ENCODE results near the gene KCNJ14.

The KCNJ14 gene

GRCh38 chr19:48491793-48492123, 36.4 kb downstream of the KCNJ14 start:
- DNase-seq, result no peak
- Histone ChIP-seq H3K9me3 (ENCODE audit: control extremely low read depth in 1 of 5, control insufficient read depth in 4 of 5, insufficient read depth in 2 of 5, low read depth in 1 of 5, low read length in 4 of 5) (no peaks in the 10 kb centered on the region), H3K36me3 (ENCODE audit: control insufficient read depth in 4 of 4, insufficient read depth in 4 of 4, low read length in 3 of 4) (no peaks in the 10 kb centered on the region), H3K4me1 (ENCODE audit: control extremely low read depth in 1 of 4, control insufficient read depth in 4 of 4, insufficient read depth in 4 of 4, low read length in 3 of 4) (peaks cover 0 to 45% (median 36%) of the 10 kb centered on the region in 4 experiments), H3K4me3 (ENCODE audit: control insufficient read depth in 1 of 7, extremely low read depth in 1 of 7, insufficient read depth in 4 of 7, low read depth in 2 of 7, low read length in 6 of 7) (peak overlapping the region in 3 of 7 experiments; percentile 40 to 61 (median 47)), H3K27ac (ENCODE audit: insufficient read depth in 1 of 2, low read depth in 1 of 2, low read length in 2 of 2, poor library complexity in 1 of 2, severe bottlenecking in 2 of 2) (no peak overlapping the region), H3K27me3 (replicated peaks in 2 of 5; ENCODE audit: control insufficient read depth in 4 of 5, insufficient read depth in 5 of 5, low read length in 4 of 5) (peaks cover 0 to 22% (median 3%) of the 10 kb centered on the region in 5 experiments)
- ChIA-PET POLR2A (no interaction called here), CTCF (interaction anchor here (7.5 kb wide), 1 partner anchor 95 kb away, joined by 98 read pairs; no protein-coding TSS in a partner anchor)
- 36% methylated on average over 10 of the region's 10 CpGs for WGBS (ENCODE audit: insufficient coverage)

GRCh38 chr19:48492925-48493717, 37.7 kb downstream of the KCNJ14 start:
- Histone ChIP-seq H3K9me3 (ENCODE audit: control extremely low read depth in 1 of 5, control insufficient read depth in 4 of 5, insufficient read depth in 2 of 5, low read depth in 1 of 5, low read length in 4 of 5) (no peaks in the 10 kb centered on the region), H3K36me3 (ENCODE audit: control insufficient read depth in 4 of 4, insufficient read depth in 4 of 4, low read length in 3 of 4) (no peaks in the 10 kb centered on the region), H3K4me3 (ENCODE audit: control insufficient read depth in 1 of 7, extremely low read depth in 1 of 7, insufficient read depth in 4 of 7, low read depth in 2 of 7, low read length in 6 of 7) (peak overlapping the region; percentile 19 to 81 (median 64)), H3K27me3 (replicated peaks in 2 of 5; ENCODE audit: control insufficient read depth in 4 of 5, insufficient read depth in 5 of 5, low read length in 4 of 5) (peaks cover 0 to 29% (median 3%) of the 10 kb centered on the region in 5 experiments), H3K27ac (ENCODE audit: insufficient read depth in 1 of 2, low read depth in 1 of 2, low read length in 2 of 2, poor library complexity in 1 of 2, severe bottlenecking in 2 of 2) (peak overlapping the region in 1 of 2 experiments; percentile 43), H3K4me1 (ENCODE audit: control extremely low read depth in 1 of 4, control insufficient read depth in 4 of 4, insufficient read depth in 4 of 4, low read length in 3 of 4) (peaks cover 0 to 45% (median 36%) of the 10 kb centered on the region in 4 experiments)
- DNase-seq, result peak; percentile 91 to 96 (median 96)
- WGBS (ENCODE audit: insufficient coverage), result 1% methylated on average over 23 of the region's 47 CpGs
- POLR2A ChIA-PET, result interaction anchor here (0.6 kb wide), 1 partner anchor 9 kb away, joined by 3 read pairs; no protein-coding TSS in a partner anchor
- CTCF ChIA-PET, result interaction anchor here (0.6 to 7.5 kb wide), 6 partner anchors 8 to 102 kb away, joined by 3 to 98 read pairs (median 4); partner anchors contain the start of gene KDELR1

- ChIA-PET CTCF (interaction anchor here (0.6 to 7.5 kb wide), 6 partner anchors 14 to 103 kb away, joined by 3 to 98 read pairs (median 4); partner anchors contain the start of gene KDELR1), POLR2A (no interaction called here)
- 1% methylated on average over 54 of the region's 70 CpGs for WGBS (ENCODE audit: insufficient coverage)
- Histone ChIP-seq H3K27me3 (replicated peaks in 2 of 5; ENCODE audit: control insufficient read depth in 4 of 5, insufficient read depth in 5 of 5, low read length in 4 of 5) (peaks cover 0 to 31% (median 3%) of the 10 kb centered on the region in 5 experiments), H3K4me3 (ENCODE audit: control insufficient read depth in 1 of 7, extremely low read depth in 1 of 7, insufficient read depth in 4 of 7, low read depth in 2 of 7, low read length in 6 of 7) (peak overlapping the region; percentile 19 to 81 (median 64)), H3K27ac (ENCODE audit: insufficient read depth in 1 of 2, low read depth in 1 of 2, low read length in 2 of 2, poor library complexity in 1 of 2, severe bottlenecking in 2 of 2) (no peak overlapping the region), H3K9me3 (ENCODE audit: control extremely low read depth in 1 of 5, control insufficient read depth in 4 of 5, insufficient read depth in 2 of 5, low read depth in 1 of 5, low read length in 4 of 5) (no peaks in the 10 kb centered on the region), H3K36me3 (ENCODE audit: control insufficient read depth in 4 of 4, insufficient read depth in 4 of 4, low read length in 3 of 4) (no peaks in the 10 kb centered on the region), H3K4me1 (ENCODE audit: control extremely low read depth in 1 of 4, control insufficient read depth in 4 of 4, insufficient read depth in 4 of 4, low read length in 3 of 4) (peaks cover 0 to 45% (median 36%) of the 10 kb centered on the region in 4 experiments)
- no peak for DNase-seq
Measured at GRCh38 chr19:48493718-48494401, 38.5 kb downstream of the KCNJ14 start.

- Histone ChIP-seq H3K4me1 (ENCODE audit: control extremely low read depth in 1 of 4, control insufficient read depth in 4 of 4, insufficient read depth in 4 of 4, low read length in 3 of 4) (peaks cover 0 to 38% (median 32%) of the 10 kb centered on the region in 4 experiments), H3K9me3 (ENCODE audit: control extremely low read depth in 1 of 5, control insufficient read depth in 4 of 5, insufficient read depth in 2 of 5, low read depth in 1 of 5, low read length in 4 of 5) (no peaks in the 10 kb centered on the region), H3K4me3 (ENCODE audit: control insufficient read depth in 1 of 7, extremely low read depth in 1 of 7, insufficient read depth in 4 of 7, low read depth in 2 of 7, low read length in 6 of 7) (no peak overlapping the region), H3K27ac (ENCODE audit: insufficient read depth in 1 of 2, low read depth in 1 of 2, low read length in 2 of 2, poor library complexity in 1 of 2, severe bottlenecking in 2 of 2) (no peak overlapping the region), H3K27me3 (replicated peaks in 2 of 5; ENCODE audit: control insufficient read depth in 4 of 5, insufficient read depth in 5 of 5, low read length in 4 of 5) (peaks cover 0 to 31% (median 3%) of the 10 kb centered on the region in 5 experiments), H3K36me3 (ENCODE audit: control insufficient read depth in 4 of 4, insufficient read depth in 4 of 4, low read length in 3 of 4) (no peaks in the 10 kb centered on the region)
- 52% methylated on average over 6 of the region's 6 CpGs for WGBS (ENCODE audit: insufficient coverage)
- CTCF ChIA-PET, result interaction anchor here (0.6 to 2.8 kb wide), 4 partner anchors 13 to 113 kb away, joined by 3 to 10 read pairs (median 3); no protein-coding TSS in a partner anchor
- DNase-seq, result peak in 2 of 3 donors; percentile 32 to 38
- POLR2A ChIA-PET, result interaction anchor here (0.6 to 1.1 kb wide), 2 partner anchors 23 to 49 kb away, joined by 3 read pairs; no protein-coding TSS in a partner anchor
Measured at GRCh38 chr19:48495396-48495795, 40.0 kb downstream of the KCNJ14 start.

GRCh38 chr19:48496959-48497727, 41.8 kb downstream of the KCNJ14 start:
- H3K4me3 ChIP-seq (ENCODE audit: control insufficient read depth in 1 of 7, extremely low read depth in 1 of 7, insufficient read depth in 4 of 7, low read depth in 2 of 7, low read length in 6 of 7), result no peak overlapping the region
- CTCF ChIA-PET, result interaction anchor here (1.4 to 1.8 kb wide), 3 partner anchors 8 to 109 kb away, joined by 3 to 5 read pairs (median 3); no protein-coding TSS in a partner anchor

GRCh38 chr19:48497728-48498594, 42.6 kb downstream of the KCNJ14 start:
- no peaks in the 10 kb centered on the region for H3K36me3 ChIP-seq (ENCODE audit: control insufficient read depth in 4 of 4, insufficient read depth in 4 of 4, low read length in 3 of 4)
- CTCF ChIA-PET, result interaction anchor here (0.6 to 1.8 kb wide), 3 partner anchors 7 to 366 kb away, joined by 3 to 5 read pairs (median 3); no protein-coding TSS in a partner anchor
- peaks cover 0 to 35% (median 3%) of the 10 kb centered on the region in 5 experiments for H3K27me3 ChIP-seq (replicated peaks in 2 of 5; ENCODE audit: control insufficient read depth in 4 of 5, insufficient read depth in 5 of 5, low read length in 4 of 5)
- WGBS (ENCODE audit: insufficient coverage), result 43% methylated on average over 37 of the region's 46 CpGs
- POLR2A ChIA-PET, result no interaction called here
- H3K4me3 ChIP-seq (ENCODE audit: control insufficient read depth in 1 of 7, extremely low read depth in 1 of 7, insufficient read depth in 4 of 7, low read depth in 2 of 7, low read length in 6 of 7), result no peak overlapping the region
- peaks cover 0 to 32% (median 28%) of the 10 kb centered on the region in 4 experiments for H3K4me1 ChIP-seq (ENCODE audit: control extremely low read depth in 1 of 4, control insufficient read depth in 4 of 4, insufficient read depth in 4 of 4, low read length in 3 of 4)
- H3K9me3 ChIP-seq (ENCODE audit: control extremely low read depth in 1 of 5, control insufficient read depth in 4 of 5, insufficient read depth in 2 of 5, low read depth in 1 of 5, low read length in 4 of 5), result no peaks in the 10 kb centered on the region
- H3K27ac ChIP-seq (ENCODE audit: insufficient read depth in 1 of 2, low read depth in 1 of 2, low read length in 2 of 2, poor library complexity in 1 of 2, severe bottlenecking in 2 of 2), result no peak overlapping the region
- DNase-seq, result no peak

More at GRCh38 chr19:48496959-48497727, 41.8 kb downstream of the KCNJ14 start:
- peaks cover 0 to 35% (median 3%) of the 10 kb centered on the region in 5 experiments for H3K27me3 ChIP-seq (replicated peaks in 2 of 5; ENCODE audit: control insufficient read depth in 4 of 5, insufficient read depth in 5 of 5, low read length in 4 of 5)
- WGBS (ENCODE audit: insufficient coverage), result 47% methylated on average over 44 of the region's 45 CpGs
- H3K9me3 ChIP-seq (ENCODE audit: control extremely low read depth in 1 of 5, control insufficient read depth in 4 of 5, insufficient read depth in 2 of 5, low read depth in 1 of 5, low read length in 4 of 5), result no peaks in the 10 kb centered on the region
- peaks cover 0 to 35% (median 30%) of the 10 kb centered on the region in 4 experiments for H3K4me1 ChIP-seq (ENCODE audit: control extremely low read depth in 1 of 4, control insufficient read depth in 4 of 4, insufficient read depth in 4 of 4, low read length in 3 of 4)
- no peaks in the 10 kb centered on the region for H3K36me3 ChIP-seq (ENCODE audit: control insufficient read depth in 4 of 4, insufficient read depth in 4 of 4, low read length in 3 of 4)
- no peak overlapping the region for H3K27ac ChIP-seq (ENCODE audit: insufficient read depth in 1 of 2, low read depth in 1 of 2, low read length in 2 of 2, poor library complexity in 1 of 2, severe bottlenecking in 2 of 2)
- no peak for DNase-seq
- POLR2A ChIA-PET, result no interaction called here
